HG02870 (cell line): ENCODE measurements around the gene KRT7.

Source experiments
- ATAC-seq: cut with Tn5 transposase; IDR thresholded peaks from one replicate; pipeline ENCODE4 v1.9.1; 2021; ENCODE audit warnings: mild to moderate bottlenecking, moderate library complexity; ENCODE audit not compliant: unreplicated experiment

The KRT7 gene

DNA sequence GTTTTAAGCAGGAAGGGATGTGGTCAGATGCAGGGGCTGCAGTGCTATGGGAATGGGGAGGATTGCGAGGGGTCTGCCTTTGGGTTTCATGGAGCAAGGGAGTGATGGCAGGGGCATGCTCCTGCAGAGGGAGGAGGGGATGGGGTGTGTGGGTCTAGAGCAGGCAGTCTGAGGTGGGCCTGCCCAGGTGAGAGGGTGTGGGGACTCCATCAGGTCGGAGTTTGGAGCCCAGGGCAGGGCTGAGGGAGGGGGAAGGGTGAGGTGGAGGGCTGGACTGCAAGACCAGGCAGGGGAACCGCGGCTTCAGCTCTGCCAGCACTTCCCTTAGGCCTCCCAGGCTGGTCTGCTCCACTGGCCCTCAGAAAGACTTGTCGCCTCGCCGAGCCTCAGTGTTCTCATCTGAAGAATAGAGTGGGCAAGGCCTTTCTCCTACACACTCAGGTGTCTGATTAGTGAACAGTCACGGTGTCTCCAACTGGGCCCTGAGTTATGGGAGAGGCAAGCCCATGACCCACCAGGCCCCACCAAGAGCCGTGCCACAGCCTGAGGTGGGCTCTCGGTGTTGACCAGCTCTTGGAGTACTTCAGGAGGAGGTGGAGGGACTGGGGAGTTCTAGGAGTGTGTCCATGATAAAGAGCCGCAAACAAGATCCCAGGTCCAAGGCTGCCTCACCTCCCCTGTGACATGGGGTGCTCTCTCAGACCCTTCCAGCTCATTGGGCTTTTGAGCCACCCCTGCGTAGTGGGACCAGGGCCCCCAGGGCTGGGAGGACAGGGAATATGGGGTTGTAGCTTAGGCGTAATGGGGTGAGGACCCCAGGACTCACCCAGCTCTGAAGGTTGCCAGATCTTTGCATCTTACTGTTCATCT is 21.1 kb upstream of the KRT7 start:
- no peak for ATAC-seq

DNA sequence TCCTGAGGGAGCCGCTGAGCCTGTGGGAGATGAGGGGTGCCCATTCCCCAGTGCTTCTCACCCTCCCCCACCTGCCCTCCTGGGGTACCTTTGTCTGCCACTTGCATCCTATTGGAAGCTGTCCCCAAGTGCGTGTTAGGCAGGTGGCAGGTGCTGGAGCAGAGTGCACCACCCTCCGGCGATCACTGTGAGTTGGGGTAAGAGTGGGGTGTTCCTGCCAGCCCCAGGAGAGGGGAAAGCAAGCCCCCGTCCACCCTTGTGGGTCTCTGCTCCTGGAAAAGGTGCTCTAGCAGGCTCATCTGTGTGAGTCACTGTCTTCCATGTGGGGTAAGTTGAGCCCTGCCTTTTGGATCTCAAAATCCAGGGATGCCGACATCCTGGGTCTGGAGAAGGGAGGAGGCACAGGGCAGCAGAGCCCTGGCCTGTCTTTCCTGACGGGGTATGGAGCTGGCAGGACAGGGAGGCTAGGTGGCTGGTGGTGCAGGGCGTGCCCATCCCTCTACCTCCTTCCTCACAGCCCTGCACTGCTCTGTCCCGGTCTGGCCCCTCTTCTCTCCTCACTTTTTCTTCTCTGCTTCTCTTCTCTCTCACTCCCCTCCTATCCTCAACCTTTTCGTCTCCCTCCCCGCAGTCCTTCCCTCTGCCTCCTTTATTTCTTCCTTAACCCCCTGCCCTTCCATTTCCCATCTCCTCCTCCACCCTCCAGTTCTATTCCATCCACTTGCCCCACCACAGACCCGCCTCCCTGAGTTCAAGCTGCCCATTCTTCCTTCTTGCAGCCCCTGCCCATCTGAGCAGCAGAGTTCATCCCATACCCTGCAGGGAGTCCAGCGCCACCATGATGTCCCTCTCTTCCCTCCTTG is 20.1 kb upstream of the KRT7 start:
- no peak for ATAC-seq

DNA sequence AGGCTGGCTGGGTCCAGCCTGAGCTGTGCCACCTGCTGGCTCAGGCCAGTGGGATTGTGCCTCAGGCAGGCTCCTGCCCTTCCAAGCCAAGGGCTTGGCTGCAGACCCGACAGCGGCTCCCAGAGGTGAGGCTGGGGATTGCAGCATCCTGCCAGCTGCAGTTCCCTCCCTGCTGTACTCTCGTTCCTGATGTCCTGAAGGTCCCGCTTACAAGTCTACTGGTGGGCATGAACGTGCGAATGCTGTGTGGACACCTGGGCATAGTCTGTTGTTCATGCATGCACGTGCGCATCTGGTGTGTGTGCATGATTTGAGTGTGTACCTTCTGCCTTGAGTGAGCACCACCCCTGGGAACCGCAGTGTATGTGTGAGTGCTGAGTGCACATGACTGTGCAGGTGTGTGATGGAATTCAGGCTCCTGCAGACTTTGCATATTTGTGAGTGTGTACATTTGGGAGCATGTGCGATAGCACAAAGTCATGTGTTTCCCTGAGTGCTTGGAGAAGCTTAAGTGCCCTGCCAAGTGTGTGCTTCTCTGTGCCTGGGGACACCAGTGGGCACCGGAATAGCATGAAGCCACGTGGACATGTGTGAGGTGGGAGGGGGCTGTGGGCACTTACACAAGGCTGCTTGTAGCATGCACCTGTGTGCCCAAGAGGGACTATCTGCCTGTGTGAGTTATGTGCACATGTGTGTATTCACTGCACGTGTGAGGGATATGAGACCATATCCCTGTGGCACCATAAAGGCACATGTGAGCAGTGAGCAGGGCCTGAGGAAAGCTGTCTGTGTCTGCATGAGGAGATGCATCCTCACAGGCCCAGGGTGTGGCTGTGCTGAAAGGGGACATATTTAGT is 19.3 kb upstream of the KRT7 start:
- no peak for ATAC-seq

DNA sequence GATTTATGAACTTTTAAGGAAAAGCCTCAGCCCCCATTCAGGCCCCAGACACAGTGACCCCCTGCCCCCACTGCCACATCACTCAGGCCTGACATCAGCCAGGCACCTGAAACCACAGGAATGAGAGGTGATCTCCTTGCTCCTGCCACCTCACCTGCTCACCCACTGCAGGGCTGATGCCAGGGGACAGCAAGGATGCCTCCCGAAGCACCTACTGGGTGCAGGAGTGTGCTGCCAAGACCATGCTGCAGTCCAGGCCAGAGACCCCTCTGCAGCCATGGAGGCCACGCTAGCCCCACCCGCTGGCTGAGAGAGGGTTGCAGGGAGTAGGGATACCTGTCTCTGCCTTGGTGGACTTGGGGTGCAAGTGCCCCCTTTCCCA is 18.6 kb upstream of the KRT7 start:
- ATAC-seq = no peak

DNA sequence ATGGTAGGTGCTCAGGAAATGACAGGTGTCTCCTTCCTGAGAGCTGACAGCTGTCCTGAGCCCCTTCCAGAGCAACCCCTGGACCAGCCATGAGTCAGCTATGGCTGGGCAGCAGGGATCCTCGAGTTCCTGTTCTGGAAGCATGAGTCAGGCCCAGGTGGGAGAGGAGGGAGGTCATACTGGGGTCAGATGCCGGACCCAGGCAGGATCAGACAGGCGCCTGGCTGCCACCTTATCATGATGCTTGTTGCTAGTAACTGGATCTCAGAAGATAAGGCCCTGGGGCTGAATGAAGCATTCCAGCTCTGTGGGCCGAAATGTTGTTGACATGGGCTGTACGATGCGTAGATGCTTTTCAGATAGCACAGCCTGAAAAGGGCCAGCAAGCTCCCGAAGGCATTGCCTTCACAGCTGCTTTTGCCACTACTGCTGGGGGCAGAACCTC is 17.4 kb upstream of the KRT7 start:
- no peak for ATAC-seq

DNA sequence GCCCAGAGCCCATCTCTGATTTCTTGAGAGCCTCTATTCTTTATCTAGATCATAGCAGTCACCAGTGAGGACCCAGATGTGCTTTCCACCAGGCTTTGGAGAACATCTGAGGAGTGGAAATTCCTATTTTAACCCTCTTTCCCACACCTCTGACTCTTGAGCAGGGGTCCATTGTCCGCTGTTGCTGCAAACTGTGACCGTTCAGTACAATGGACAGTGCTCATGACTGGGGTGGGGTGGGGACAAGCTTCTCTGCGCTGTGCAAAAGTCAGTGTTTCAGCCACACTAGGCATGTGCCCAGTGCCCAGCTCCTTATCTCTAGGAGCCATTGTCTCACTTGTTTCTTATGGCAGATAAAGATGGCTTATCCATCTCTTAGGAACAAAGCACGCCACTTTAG is 16.9 kb upstream of the KRT7 start:
- no peak for ATAC-seq

DNA sequence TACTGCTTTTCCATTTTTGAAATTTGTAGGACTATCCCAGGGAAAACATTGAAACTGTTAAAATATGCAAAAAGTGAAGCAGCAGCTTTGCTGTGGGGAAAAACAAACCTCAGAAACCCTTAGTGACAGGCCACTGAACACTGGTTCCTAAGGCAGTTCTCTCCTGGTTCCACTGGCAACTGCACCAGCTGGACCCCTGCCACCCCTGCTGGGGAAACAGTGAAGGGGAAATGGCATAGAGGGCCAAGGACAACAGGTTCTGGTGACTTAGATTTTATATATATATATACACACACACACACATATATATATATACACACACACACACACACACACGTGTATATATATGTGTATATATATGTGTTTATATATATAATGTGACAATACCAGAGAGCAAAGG is 16.2 kb upstream of the KRT7 start:
- ATAC-seq = no peak

DNA sequence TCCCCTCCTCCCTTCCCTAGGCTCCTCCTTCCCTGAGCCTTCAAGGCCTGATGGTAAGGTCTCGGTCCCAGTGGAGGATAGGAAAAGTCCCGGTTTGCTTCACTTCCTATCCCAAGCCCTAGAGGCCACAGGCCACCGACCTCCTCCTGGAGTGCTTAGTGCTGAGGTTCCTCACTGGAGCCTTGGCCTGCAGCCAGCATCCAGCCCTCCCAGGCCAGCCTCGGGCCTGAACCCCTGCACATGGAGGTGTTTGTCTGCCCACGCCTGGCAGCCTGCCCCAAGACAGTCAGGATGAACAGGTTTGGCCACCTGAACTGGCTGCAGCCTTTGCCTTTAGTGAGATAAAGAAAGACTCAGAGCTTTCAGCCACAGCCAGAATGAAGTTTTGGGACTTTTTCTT is 15.8 kb upstream of the KRT7 start:
- no peak for ATAC-seq

DNA sequence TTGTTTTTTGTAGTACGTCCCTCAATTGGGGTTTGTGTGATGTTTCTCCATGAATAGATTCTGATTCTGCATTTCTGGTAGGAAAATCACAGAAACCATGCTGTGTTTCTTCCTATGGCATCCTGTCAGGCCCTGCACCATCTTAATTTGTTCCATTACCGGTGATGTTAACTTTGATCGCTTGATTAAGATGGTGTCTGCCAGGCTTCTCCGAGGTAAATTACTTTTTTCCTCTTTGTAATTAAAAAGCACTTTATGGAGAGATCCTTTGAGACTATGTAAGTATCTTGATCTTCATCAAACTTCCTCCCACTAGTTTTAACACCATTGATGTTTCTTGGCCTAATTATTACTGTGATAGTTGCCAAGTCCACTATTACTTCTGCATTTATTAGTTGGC is 15.0 kb upstream of the KRT7 start:
- ATAC-seq = no peak

DNA sequence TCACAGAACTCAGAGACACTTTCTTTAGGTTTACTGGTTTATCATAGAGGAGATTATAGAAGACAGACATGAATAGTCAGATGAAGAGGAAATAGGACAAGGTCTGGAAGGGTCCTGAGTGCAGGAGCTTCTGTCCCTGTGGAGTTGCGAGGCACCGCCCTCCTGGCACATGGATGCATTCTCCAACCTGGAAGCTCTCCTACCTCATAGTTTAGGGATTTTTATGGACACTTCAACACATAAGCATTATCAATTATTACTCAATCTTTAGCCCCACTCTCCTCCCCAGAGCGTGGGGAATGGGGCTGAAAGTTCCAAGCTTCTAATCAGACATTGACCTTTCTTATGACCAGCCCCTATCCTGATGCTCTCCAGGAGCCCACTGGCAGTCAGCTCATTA is 12.6 kb upstream of the KRT7 start:
- ATAC-seq = no peak

DNA sequence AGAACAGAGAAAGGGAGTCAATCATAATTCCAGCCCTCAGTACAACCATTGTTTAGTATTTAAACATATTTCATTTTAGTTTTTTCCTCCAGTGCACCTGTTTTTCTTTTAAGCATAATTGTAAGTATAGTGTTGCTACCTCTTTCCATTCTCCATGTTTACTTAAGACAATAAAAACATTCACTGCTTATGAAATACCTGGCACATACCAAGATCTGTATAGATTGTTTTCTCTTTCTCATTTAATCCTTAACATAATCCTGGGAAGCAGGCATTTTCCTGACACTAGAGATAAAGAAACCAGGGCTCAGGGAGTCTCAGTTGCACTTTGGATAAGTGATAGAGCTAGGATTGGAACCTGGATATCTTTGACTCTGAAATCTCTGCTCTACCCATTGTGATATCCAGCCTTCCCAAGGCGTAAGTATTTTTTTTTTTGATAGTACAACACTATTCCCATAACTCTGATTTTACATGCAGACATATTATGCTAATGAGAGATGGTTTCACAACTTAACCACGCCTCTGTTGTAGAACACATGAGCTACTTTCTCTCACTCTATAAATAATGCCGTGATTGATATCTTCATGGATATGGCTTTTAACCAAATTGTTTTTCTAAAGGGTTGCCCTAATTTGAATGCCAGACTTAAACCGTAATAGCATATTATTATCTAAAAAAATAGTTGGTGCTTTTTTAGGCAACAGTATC is 11.8 kb upstream of the KRT7 start:
- no peak for ATAC-seq

DNA sequence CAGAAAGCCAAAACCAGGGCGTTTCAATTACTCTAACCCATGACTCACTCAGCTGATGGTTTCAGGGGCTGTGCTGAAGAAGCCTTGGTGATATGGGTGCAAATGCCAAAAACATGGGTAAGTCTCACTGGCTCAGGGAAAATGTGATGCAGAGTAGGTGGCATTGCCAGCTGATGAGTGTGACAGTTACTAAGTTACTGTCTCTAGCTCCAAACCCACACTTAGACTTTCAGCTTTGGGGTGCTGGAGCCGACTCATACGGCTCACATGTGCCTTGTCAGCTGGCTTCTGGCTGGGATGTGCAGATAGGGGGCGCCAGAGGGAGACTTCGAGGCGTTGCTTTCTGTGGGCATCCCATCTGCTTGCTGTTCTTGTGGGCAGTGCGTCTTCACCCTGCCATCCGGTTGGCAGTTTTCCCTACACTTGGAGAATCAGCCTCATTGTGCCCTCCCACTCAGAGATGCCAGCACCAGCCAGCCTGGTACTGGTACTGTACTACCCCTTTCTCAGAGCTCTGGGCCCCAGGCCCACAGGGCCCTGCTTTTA is 11.1 kb upstream of the KRT7 start:
- no peak for ATAC-seq

DNA sequence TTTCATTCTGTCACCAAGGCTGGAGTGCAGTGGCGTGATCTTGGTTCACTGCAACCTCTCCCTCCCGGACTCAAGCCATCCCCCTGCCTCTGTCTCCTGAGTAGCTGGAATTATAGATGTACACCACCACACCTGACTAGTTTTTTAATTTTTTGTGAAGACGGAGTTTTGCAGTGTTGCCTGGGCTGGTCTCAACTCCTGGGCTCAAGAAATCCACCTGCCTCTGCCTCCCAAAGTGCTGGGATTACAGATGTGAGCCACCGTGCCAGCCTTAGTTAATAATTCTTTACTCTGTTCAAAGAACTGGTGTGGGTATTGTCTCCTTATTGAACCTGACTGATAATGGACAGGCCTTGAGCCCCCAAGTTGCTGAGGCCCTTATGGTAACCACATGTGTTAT is 10.4 kb upstream of the KRT7 start:
- ATAC-seq = no peak

DNA sequence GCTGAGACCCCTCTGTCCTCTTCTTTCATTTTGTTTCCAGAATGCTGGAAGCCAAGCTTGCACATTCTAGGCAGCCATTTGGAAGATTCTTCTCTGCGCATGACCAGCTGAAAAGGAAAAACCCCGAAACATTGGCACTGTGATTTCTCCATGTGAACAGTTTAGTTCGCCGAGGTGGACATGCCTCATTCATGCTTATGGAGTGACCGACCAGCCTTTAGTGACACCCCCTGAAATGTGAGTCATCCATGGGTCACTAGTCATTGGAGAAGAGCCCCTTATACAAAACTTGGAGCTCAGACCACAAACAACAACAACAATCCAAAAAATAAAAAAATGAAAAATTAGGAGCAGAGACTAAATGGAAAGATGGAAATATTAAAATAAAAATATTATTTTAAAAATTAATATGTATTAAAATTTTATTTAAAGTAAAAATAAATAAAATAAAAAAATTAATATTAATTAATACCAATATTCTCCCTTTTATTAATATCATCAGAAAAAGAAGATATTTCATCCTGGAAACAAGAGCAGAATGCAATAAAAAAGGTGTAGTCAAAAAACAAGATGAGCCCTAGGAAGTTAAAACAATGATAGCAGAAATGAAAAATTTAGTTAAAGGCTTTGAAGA is 9.5 kb upstream of the KRT7 start:
- no peak for ATAC-seq

DNA sequence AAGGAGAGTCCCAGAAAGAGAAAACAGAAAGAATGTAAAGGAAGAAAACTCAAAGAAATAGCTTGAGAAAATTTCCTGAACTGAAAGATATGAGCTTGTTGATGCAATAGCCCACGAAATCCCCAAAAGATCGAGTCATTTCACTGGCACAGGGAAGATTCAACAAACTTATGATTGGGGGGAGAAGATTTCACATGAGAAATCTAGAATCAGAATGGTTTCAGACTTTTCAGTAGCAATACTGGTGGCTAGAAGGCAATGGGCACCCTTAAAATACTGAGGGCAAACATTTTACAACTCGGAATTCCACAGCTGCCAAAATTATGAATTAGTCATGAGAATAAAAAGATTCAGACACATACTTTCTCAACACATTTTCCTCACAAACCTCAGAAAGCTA is 8.9 kb upstream of the KRT7 start:
- ATAC-seq = no peak

DNA sequence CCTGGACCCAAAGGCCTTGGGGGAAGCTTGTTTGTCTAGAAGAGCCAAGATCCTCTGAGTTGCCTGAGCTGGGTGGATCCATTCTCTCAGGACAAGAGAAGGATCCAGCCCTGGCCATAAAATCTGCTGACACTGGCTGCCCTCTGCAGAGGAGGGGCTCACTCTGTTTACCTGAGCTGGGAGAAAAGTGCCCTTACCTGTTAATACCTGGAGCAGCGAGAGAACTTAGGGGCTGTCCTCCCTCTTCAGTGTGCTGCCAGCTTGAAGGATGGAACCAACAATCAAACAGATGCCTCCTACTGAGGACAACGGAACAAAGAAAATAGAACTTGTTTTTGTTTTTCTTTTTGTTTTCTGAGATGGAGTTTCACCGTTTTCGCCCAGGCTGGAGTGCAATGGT is 7.3 kb upstream of the KRT7 start:
- no peak for ATAC-seq

DNA sequence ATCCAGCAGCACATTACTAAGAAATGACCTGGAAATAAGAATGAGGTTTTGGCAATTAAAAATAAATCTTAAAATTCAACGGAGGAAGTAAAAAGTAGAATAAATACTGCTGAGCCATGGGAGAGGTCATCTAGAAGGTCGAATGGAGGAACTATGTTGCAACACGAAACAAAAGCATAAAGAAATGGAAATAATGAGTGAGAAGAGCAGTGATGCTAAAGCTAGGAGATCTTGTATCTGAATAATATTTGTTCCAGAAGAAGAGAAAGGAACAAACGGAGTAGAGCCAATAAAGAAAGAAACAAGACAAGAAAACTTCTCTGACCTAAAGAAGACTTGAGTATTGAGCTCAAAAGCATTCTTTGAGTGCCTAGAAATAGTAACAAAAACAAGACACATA is 6.6 kb upstream of the KRT7 start:
- no peak for ATAC-seq

DNA sequence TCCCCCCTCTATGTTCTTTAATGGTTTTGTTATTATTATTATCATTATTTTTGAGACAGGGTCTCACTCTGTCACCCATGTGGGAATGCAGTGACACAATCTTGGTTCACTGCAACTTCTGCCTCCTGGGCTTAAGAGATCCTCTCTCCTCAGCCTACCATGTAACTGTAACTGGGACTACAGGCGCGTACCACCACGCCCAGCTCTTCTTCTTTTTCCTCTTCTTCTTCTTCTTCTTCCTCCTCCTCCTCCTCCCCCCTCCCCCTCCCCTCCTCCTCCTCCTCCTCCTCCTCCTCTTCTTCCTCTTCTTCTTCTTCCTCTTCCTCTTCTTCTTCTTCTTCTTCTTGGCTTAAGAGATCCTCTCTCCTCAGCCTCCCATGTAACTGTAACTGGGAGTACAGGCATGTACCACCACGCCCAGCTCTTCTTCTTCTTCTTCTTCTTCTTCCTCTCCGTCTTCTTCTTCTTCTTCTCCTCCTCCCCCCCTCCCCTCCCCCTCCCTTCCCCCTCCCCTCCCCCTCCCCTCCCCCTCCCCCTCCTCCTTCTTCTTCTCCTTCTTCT is 5.4 kb upstream of the KRT7 start:
- no peak for ATAC-seq

DNA sequence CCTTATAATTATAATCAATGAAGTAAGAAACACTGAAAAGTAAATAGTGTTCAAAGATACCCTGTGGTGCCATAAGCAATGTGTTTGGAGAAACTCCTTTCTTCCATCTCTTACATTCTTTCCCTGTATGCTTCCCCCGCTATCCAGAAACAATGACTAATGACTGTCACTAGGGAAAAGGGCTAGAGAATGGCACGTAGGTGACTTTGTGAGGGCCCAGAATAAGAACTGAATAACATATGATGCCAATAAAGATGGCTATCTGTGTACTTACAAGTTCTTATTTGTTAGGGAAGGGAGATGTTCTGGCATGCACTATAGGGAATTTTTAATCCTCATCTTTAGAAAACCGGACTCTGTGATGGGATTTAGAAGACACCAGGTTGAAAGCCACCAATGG is 4.7 kb upstream of the KRT7 start:
- ATAC-seq = no peak

DNA sequence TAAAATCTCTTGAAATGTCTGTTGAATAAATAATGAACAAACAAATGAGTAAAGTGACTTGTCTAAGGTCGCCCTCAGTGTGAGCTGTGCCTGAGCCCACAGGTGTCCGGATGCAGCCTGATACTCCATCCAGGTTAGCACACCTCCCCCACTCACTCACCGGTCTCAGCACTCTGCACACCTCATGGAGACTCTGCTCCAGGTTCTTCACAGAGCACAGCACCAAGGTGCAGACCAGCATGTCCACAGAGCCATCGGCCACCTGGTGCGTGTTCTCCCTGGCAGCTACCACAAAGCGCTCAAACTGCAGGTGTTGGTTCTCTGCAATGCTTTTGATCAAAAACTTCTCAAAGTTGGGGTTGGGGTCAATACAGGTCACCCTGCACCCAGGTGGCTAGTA is 4.1 kb upstream of the KRT7 start:
- ATAC-seq = no peak
